Astrocyte (in vitro differentiated cells and primary cell): ENCODE measurements around the gene MIB2. TPM values are rescaled to one million over a fixed set of nuclear protein-coding genes. Genes with fewer than 3 reads are reported as not detected.
"Not testable (repeated sequence)": the region's sequence is repeated elsewhere in the genome, so short reads cannot be mapped to it uniquely, and the experiment has no call there.

Source experiments
- DNase-seq: peaks from one replicate; pipeline ENCODE4 v3.0.0-alpha.2; 2010; ENCODE audit warnings: low read depth
- FAIRE-seq: peaks from 2 replicates; lab custom pipeline; 2011; peaks lifted over from hg19 to GRCh38; lab: Jason Lieb, UNC
- H2AFZ ChIP-seq: 2 replicates; pipeline ENCODE4 v1.6.0; 2012; ENCODE audit warnings: low read depth, low read length, inconsistent platforms
- H3K27ac ChIP-seq: 2 replicates; pipeline ENCODE4 v1.5.1; 2011; ENCODE audit warnings: low read depth, low read length, inconsistent platforms
- H3K27me3 ChIP-seq: 2 replicates; pipeline ENCODE4 v1.6.0; 2011; ENCODE audit warnings: low read length, inconsistent platforms; ENCODE audit not compliant: insufficient read depth
- H3K36me3 ChIP-seq: 2 replicates; pipeline ENCODE4 v1.5.1; 2011; ENCODE audit warnings: low read length, inconsistent platforms; ENCODE audit not compliant: insufficient read depth
- H3K4me1 ChIP-seq: 2 replicates; pipeline ENCODE4 v1.5.1; 2011; ENCODE audit warnings: low read length, inconsistent platforms; ENCODE audit not compliant: insufficient read depth
- H3K4me2 ChIP-seq: 2 replicates; pipeline ENCODE4 v1.6.0; 2012; ENCODE audit warnings: low read length, inconsistent platforms
- H3K4me3 ChIP-seq: 2 replicates; pipeline ENCODE4 v1.5.1; 2011; ENCODE audit warnings: low read depth, mild to moderate bottlenecking, low read length, inconsistent platforms; ENCODE audit not compliant: insufficient read depth
- H3K79me2 ChIP-seq: 2 replicates; pipeline ENCODE4 v1.6.0; 2012; ENCODE audit warnings: mild to moderate bottlenecking, low read length, inconsistent platforms; ENCODE audit not compliant: insufficient read depth
- H3K9ac ChIP-seq: 2 replicates; pipeline ENCODE4 v1.6.0; 2012; ENCODE audit warnings: mild to moderate bottlenecking, low read length, inconsistent platforms
- H3K9me3 ChIP-seq: 2 replicates; pipeline ENCODE4 v1.5.1; 2012; ENCODE audit warnings: low read depth, mild to moderate bottlenecking, low read length, inconsistent platforms; ENCODE audit not compliant: insufficient read depth
- H4K20me1 ChIP-seq: 2 replicates; pipeline ENCODE4 v1.6.0; 2012; ENCODE audit warnings: low read length, inconsistent platforms; ENCODE audit not compliant: insufficient read depth
- H3K27ac Mint-ChIP-seq: one replicate; pipeline ENCODE4 v1.8.0; 2021; ENCODE audit warnings: mild to moderate bottlenecking, mixed read lengths; ENCODE audit not compliant: unreplicated experiment
- H3K27me3 Mint-ChIP-seq: one replicate; pipeline ENCODE4 v1.8.0; 2021; ENCODE audit warnings: low read depth, mixed read lengths; ENCODE audit not compliant: unreplicated experiment
- H3K36me3 Mint-ChIP-seq: one replicate; pipeline ENCODE4 v1.8.0; 2021; ENCODE audit warnings: low read depth, mixed read lengths; ENCODE audit not compliant: unreplicated experiment
- H3K4me1 Mint-ChIP-seq: one replicate; pipeline ENCODE4 v1.8.0; 2021; ENCODE audit warnings: low read depth, mixed read lengths; ENCODE audit not compliant: unreplicated experiment
- H3K4me3 Mint-ChIP-seq: one replicate; pipeline ENCODE4 v1.8.0; 2021; ENCODE audit warnings: mild to moderate bottlenecking, moderate library complexity, mixed read lengths; ENCODE audit not compliant: unreplicated experiment
- H3K9me3 Mint-ChIP-seq: one replicate; pipeline ENCODE4 v1.8.0; 2021; ENCODE audit warnings: mild to moderate bottlenecking, mixed read lengths; ENCODE audit not compliant: unreplicated experiment
- CTCF ChIP-seq: IDR thresholded peaks from 2 replicates; pipeline ENCODE4 v1.5.1; 2011; ENCODE audit warnings: low read depth, mild to moderate bottlenecking, inconsistent platforms, low read length, moderate library complexity; ENCODE audit not compliant: insufficient read depth
- EZH2 ChIP-seq: IDR thresholded peaks from 2 replicates; pipeline ENCODE4 v1.6.1; 2012; ENCODE audit warnings: mild to moderate bottlenecking, low read length, inconsistent platforms; ENCODE audit not compliant: insufficient read depth
- total RNA-seq: library from RNA; stranded (reverse); gene quantifications from 2 replicates; pipeline ENCODE4 v1.2.1, GENCODE V29; 2021

The MIB2 gene
- total RNA-seq, 1 donor from 2014 or later: 80.1 TPM

GRCh38 chr1:1630965-1631781, 15.9 kb downstream of the MIB2 start:
- Histone ChIP-seq H3K4me1 (no peaks in the 10 kb centered on the region), H3K4me3 (no peak overlapping the region), H3K4me2 (no peak overlapping the region), H3K27ac (no peak overlapping the region), H4K20me1 (no peaks in the 10 kb centered on the region), H3K9me3 (no peaks in the 10 kb centered on the region), H3K79me2 (no peaks in the 10 kb centered on the region), H2AFZ (no peak overlapping the region), H3K27me3 (peaks cover 3% of the 10 kb centered on the region), H3K36me3 (no peaks in the 10 kb centered on the region), H3K9ac (no peak overlapping the region)
- H3K36me3 Mint-ChIP-seq: no peaks in the 10 kb centered on the region
- H3K27ac Mint-ChIP-seq: no peak overlapping the region
- no peaks in the 10 kb centered on the region for H3K9me3 Mint-ChIP-seq
- no peaks in the 10 kb centered on the region for H3K27me3 Mint-ChIP-seq
- FAIRE-seq: no peak
- TF ChIP-seq CTCF (no peak), EZH2 (peak; percentile 31)
- peak overlapping the region; percentile 72 for H3K4me3 Mint-ChIP-seq
- no peak for DNase-seq
- H3K4me1 Mint-ChIP-seq: no peaks in the 10 kb centered on the region

GRCh38 chr1:1631782-1632420, 16.6 kb downstream of the MIB2 start, which contains the start of gene MMP23B:
Gene MMP23B (plus strand): TSS chr1:1632173. CDS start chr1:1632219, 46 bp downstream.
- Histone ChIP-seq H2AFZ (no peak within 1 kb of the TSS), H3K27me3 (peaks cover 3% of the 10 kb centered on the region), H3K4me2 (no peak within 1 kb of the TSS), H3K9me3 (no peaks in the 10 kb centered on the region), H3K4me3 (no peak within 1 kb of the TSS), H3K79me2 (no peaks in the 10 kb centered on the region), H3K4me1 (no peaks in the 10 kb centered on the region), H3K9ac (no peak within 1 kb of the TSS), H3K27ac (no peak within 1 kb of the TSS), H3K36me3 (no peaks in the 10 kb centered on the region), H4K20me1 (no peaks in the 10 kb centered on the region)
- H3K27ac Mint-ChIP-seq: no peak within 1 kb of the TSS
- FAIRE-seq (no peak), DNase-seq (no peak)
- no peaks in the 10 kb centered on the region for H3K9me3 Mint-ChIP-seq
- H3K4me1 Mint-ChIP-seq: no peaks in the 10 kb centered on the region
- peaks cover 3% of the 10 kb centered on the region for H3K36me3 Mint-ChIP-seq
- H3K4me3 Mint-ChIP-seq: peak within 1 kb of the TSS; percentile 72
- TF ChIP-seq CTCF (no peak), EZH2 (peak; percentile 85)
- H3K27me3 Mint-ChIP-seq: no peaks in the 10 kb centered on the region

- not testable (repeated sequence) for H3K9ac ChIP-seq, H3K4me3 ChIP-seq, H3K4me2 ChIP-seq, H3K36me3 ChIP-seq, H3K27ac ChIP-seq, H3K27me3 Mint-ChIP-seq, H3K9me3 Mint-ChIP-seq, FAIRE-seq, H3K79me2 ChIP-seq, H3K27me3 ChIP-seq, H3K4me3 Mint-ChIP-seq, DNase-seq, H3K36me3 Mint-ChIP-seq, H3K4me1 Mint-ChIP-seq, H3K4me1 ChIP-seq, H3K27ac Mint-ChIP-seq, H3K9me3 ChIP-seq, H4K20me1 ChIP-seq, H2AFZ ChIP-seq
Observed at GRCh38 chr1:1633409-1633808, 18.1 kb downstream of the MIB2 start.

GRCh38 chr1:1634613-1635012, 19.3 kb downstream of the MIB2 start:
- H3K4me2 ChIP-seq, DNase-seq: not testable (repeated sequence)

More at GRCh38 chr1:1634613-1635012, 19.3 kb downstream of the MIB2 start:
- not testable (repeated sequence) for H3K27me3 Mint-ChIP-seq, H3K4me3 ChIP-seq, H3K9ac ChIP-seq, FAIRE-seq, H3K4me3 Mint-ChIP-seq, H3K36me3 ChIP-seq, H3K9me3 ChIP-seq, H3K9me3 Mint-ChIP-seq, H3K27ac ChIP-seq, H3K27me3 ChIP-seq, H3K4me1 Mint-ChIP-seq, H2AFZ ChIP-seq, H3K36me3 Mint-ChIP-seq, H3K79me2 ChIP-seq, H3K27ac Mint-ChIP-seq, H4K20me1 ChIP-seq, H3K4me1 ChIP-seq
